ENCODE measurements around the gene PGPEP1. TPM values are rescaled to one million over a fixed set of nuclear protein-coding genes. Genes with fewer than 3 reads are reported as not detected.

Gene PGPEP1, protein sequence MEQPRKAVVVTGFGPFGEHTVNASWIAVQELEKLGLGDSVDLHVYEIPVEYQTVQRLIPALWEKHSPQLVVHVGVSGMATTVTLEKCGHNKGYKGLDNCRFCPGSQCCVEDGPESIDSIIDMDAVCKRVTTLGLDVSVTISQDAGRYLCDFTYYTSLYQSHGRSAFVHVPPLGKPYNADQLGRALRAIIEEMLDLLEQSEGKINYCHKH
- 10 to 100 TPM in 7 of 8 experiments, 1 to 10 TPM in 1; 8.2 to 42.8 (median 17.1) TPM for total RNA-seq

DNA sequence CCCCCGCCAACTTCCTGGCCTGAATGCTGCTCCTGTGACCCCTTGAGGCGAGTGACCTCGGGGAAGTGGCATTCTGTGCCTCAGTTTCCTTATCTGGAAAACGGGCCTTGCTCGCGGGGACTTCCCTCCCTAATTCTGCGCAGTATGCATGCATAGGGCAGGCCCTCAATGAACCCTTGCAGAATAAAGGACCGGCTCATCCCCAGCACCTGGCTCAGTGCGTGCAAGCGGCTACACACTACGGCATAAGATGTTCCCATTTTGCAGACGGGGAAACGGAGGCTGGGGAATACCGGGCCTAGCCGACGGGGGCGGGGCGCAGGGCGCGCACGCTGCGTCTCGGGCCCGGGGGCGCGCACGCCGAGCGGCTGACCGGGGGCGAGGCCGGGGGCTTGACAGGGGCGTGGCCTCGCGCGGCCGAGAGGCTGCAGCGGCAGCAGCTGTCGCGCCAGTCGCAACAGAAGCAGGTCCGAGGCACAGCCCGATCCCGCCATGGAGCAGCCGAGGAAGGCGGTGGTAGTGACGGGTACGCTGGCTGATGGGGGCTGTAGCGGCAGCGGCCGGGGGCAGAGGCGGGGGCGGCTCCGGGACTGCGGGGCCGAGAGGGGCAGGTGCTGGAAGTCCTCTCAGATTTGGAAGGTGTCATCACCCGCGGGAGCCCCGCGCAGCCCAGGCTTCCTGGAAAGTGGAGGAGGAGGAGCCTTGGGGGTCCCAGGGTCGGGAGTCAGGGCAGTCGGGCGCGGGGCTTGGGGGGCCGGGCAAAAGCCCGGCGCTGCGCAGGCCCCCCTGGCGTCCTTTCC lies at the start of gene PGPEP1:
PGPEP1 (plus strand) TSS at position 409 of the 800 bp plus-strand sequence; CDS start at position 493, 84 bp downstream.
- Histone ChIP-seq H3K4me3 (peak within 1 kb of the TSS; percentile 56 to 80 (median 68)), H3K27ac (peak within 1 kb of the TSS; percentile 1 to 70), H3K4me1 (replicated peaks in 1 of 2) (peaks cover 8 to 23% of the 10 kb centered on the region in 2 donors)
- ATAC-seq (replicated peaks in 6 of 8): peak; percentile 55 to 73 (median 64)
- 17 to 55% (median 25%) methylated on average over 1 to 7 of the region's 69 CpGs; no CpG with 5 or more reads in 6 of the 10 experiments for WGBS, 10 experiments
- in situ Hi-C loops (cut with MboI; ENCODE audit: low pct_unique_long_range_greater_than_20kb in 2 of 9, low sequenced_read_pairs in 9 of 9, unreplicated experiment in 9 of 9): no loop called here

GRCh38 chr19:18291019-18291524 lies 49.3 kb upstream of the PGPEP1 start:
- Histone ChIP-seq H3K4me1 (replicated peaks in 1 of 2) (peaks cover 27 to 29% of the 10 kb centered on the region in 2 donors), H3K4me3 (peak overlapping the region; percentile 39 to 50 (median 44)), H3K27ac (peak overlapping the region; percentile 93 to 94)
- in situ Hi-C loops (cut with MboI; ENCODE audit: low pct_unique_long_range_greater_than_20kb in 2 of 9, low sequenced_read_pairs in 9 of 9, unreplicated experiment in 9 of 9): no loop called here
- WGBS, 10 experiments: 84 to 100% methylated on average over 2 to 9 of the region's 21 CpGs; no CpG with 5 or more reads in 8 of the 10 experiments
- ATAC-seq (replicated peaks in 6 of 8): no peak

- H3K4me1 ChIP-seq (replicated peaks in 1 of 2): peaks cover 27 to 29% of the 10 kb centered on the region in 2 donors
- 0 to 7% (median 0%) methylated on average over 2 to 4 of the region's 75 CpGs; no CpG with 5 or more reads in 7 of the 10 experiments for WGBS, 10 experiments
- in situ Hi-C loops (cut with MboI; ENCODE audit: low pct_unique_long_range_greater_than_20kb in 2 of 9, low sequenced_read_pairs in 9 of 9, unreplicated experiment in 9 of 9): no loop called here
- peak overlapping the region; percentile 93 to 94 for H3K27ac ChIP-seq
- ATAC-seq (replicated peaks in 6 of 8): peak; percentile 67 to 75 (median 72)
- H3K4me3 ChIP-seq: peak overlapping the region; percentile 39 to 50 (median 44)
Measured at GRCh38 chr19:18291590-18292461, 48.6 kb upstream of the PGPEP1 start.

DNA sequence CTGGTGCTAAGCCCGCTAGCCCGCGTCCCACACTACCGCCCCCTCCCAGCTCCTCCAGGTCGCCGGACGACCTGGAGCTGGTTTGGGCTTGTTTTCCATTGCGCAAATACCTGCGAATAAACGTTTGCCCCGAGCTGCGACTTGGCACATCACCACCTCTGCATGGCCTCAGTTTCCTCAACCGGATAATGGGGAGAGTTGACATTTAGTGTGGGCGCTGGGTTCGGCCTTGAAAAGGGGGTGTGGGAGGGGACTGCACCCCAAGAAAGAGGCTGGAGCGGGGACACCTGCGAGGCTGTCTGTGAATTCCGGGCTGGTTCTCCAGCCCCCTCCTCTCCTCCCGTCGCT lies 48.0 kb upstream of the PGPEP1 start:
- 0% methylated on average over 6 of the region's 20 CpGs; no CpG with 5 or more reads in 9 of the 10 experiments for WGBS, 10 experiments
- Histone ChIP-seq H3K4me3 (peak overlapping the region; percentile 39 to 50 (median 44)), H3K27ac (peak overlapping the region; percentile 93 to 94), H3K4me1 (replicated peaks in 1 of 2) (peaks cover 27 to 29% of the 10 kb centered on the region in 2 donors)
- in situ Hi-C loops (cut with MboI; ENCODE audit: low pct_unique_long_range_greater_than_20kb in 2 of 9, low sequenced_read_pairs in 9 of 9, unreplicated experiment in 9 of 9): no loop called here
- ATAC-seq (replicated peaks in 6 of 8): peak in 1 of 8 experiments; percentile 36

DNA sequence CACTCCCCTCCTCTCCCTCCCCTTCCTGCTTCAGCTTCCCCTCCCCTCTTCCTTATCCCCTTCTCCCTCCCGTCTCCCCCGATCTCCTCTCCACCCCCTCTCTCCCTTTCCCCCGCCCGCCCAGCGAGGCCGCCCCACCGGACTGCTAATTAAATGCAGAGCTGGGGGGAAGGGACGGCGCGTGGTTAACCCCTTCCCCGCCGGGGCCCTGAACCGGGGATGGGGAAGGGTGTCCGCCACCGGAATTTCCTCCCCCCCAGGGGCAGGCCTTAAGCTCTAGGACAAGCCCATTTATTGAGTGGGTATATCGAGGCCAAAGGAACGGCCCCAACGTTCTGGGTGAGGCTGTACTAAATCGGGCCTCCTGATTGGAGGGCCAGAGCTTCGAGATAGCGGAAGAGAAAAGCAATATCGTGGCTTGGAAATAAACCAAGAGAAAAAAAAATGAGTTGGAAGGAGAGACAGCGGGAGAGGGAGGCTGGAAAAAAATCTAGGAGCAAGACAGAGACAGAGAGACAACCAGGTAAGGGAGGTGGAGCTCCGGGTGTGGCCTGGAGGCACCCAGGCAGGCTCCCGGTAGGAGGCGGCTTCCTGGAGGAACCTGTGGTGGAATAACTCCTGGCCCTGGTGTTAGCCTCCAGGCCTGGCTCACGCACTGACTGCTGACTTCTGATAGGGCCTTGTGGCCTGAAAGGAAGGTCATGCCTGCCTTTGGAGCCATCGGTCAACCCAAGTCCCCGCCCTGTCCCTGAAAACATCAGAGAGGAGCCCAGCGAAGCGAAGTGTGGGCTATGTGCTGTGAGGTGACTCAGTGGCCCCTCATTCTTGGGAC lies 47.4 kb upstream of the PGPEP1 start:
- peak; percentile 15 to 47 (median 36) for ATAC-seq (replicated peaks in 6 of 8)
- H3K27ac ChIP-seq: peak overlapping the region; percentile 93 to 94
- peaks cover 27 to 29% of the 10 kb centered on the region in 2 donors for H3K4me1 ChIP-seq (replicated peaks in 1 of 2)
- in situ Hi-C loops (cut with MboI; ENCODE audit: low pct_unique_long_range_greater_than_20kb in 2 of 9, low sequenced_read_pairs in 9 of 9, unreplicated experiment in 9 of 9): no loop called here
- 0 to 33% (median 15%) methylated on average over 2 to 19 of the region's 31 CpGs; no CpG with 5 or more reads in 2 of the 10 experiments for WGBS, 10 experiments
- peak overlapping the region; percentile 39 to 50 (median 44) for H3K4me3 ChIP-seq

GRCh38 chr19:18293642-18294466 lies 46.5 kb upstream of the PGPEP1 start:
- in situ Hi-C loops (cut with MboI; ENCODE audit: low pct_unique_long_range_greater_than_20kb in 2 of 9, low sequenced_read_pairs in 9 of 9, unreplicated experiment in 9 of 9): no loop called here
- Histone ChIP-seq H3K27ac (peak overlapping the region; percentile 93 to 94), H3K4me1 (replicated peaks in 1 of 2) (peaks cover 27 to 29% of the 10 kb centered on the region in 2 donors), H3K4me3 (no peak overlapping the region)
- 20 to 95% (median 80%) methylated on average over 1 to 12 of the region's 18 CpGs; no CpG with 5 or more reads in 3 of the 10 experiments for WGBS, 10 experiments
- no peak for ATAC-seq (replicated peaks in 6 of 8)

GRCh38 chr19:18294467-18294864 lies 45.9 kb upstream of the PGPEP1 start:
- H3K27ac ChIP-seq: peak overlapping the region; percentile 78 to 82
- in situ Hi-C loops (cut with MboI; ENCODE audit: low pct_unique_long_range_greater_than_20kb in 2 of 9, low sequenced_read_pairs in 9 of 9, unreplicated experiment in 9 of 9): no loop called here
- ATAC-seq (replicated peaks in 6 of 8): peak in 5 of 8 experiments; percentile 45 to 67 (median 55)
- H3K4me1 ChIP-seq (replicated peaks in 1 of 2): peaks cover 27 to 29% of the 10 kb centered on the region in 2 donors
- 24 to 60% methylated on average over 1 to 3 of the region's 9 CpGs; no CpG with 5 or more reads in 8 of the 10 experiments for WGBS, 10 experiments
- no peak overlapping the region for H3K4me3 ChIP-seq

GRCh38 chr19:18295034-18295451 lies 45.4 kb upstream of the PGPEP1 start:
- Histone ChIP-seq H3K4me1 (replicated peaks in 1 of 2) (peaks cover 27 to 29% of the 10 kb centered on the region in 2 donors), H3K27ac (peak overlapping the region in 1 of 2 donors; percentile 82), H3K4me3 (no peak overlapping the region)
- WGBS, 10 experiments: 100% methylated on average over 1 to 2 of the region's 4 CpGs; no CpG with 5 or more reads in 7 of the 10 experiments
- no peak for ATAC-seq (replicated peaks in 6 of 8)
- in situ Hi-C loops (cut with MboI; ENCODE audit: low pct_unique_long_range_greater_than_20kb in 2 of 9, low sequenced_read_pairs in 9 of 9, unreplicated experiment in 9 of 9): no loop called here

- H3K4me1 ChIP-seq (replicated peaks in 1 of 2): peaks cover 20 to 23% of the 10 kb centered on the region in 2 donors
- H3K27ac ChIP-seq: no peak overlapping the region
- WGBS, 10 experiments: 0 to 100% (median 48%) methylated on average over 1 to 3 of the region's 4 CpGs; no CpG with 5 or more reads in 5 of the 10 experiments
- in situ Hi-C loops (cut with MboI; ENCODE audit: low pct_unique_long_range_greater_than_20kb in 2 of 9, low sequenced_read_pairs in 9 of 9, unreplicated experiment in 9 of 9): no loop called here
- H3K4me3 ChIP-seq: no peak overlapping the region
- no peak for ATAC-seq (replicated peaks in 6 of 8)
Measured at GRCh38 chr19:18297308-18297707, 43.1 kb upstream of the PGPEP1 start.

DNA sequence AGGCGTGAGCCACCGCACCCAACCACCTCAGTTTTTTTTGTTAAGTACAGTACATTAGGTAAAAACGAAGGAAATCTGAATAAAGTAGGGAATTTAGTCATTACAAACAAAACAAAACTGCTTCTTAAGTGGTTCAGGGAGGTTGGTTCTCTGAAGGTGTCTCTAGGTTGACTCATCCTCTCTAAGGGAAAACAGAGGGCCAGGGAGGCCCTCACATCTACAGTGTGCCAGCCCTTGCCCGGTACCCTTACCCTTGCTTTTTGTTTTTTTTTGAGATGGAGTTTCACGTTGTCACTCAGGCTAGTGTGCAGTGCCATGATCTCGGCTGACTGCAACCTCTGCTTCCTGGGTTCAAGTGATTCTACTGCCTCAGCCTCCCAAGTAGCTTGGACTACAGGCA lies 41.8 kb upstream of the PGPEP1 start:
- in situ Hi-C loops (cut with MboI; ENCODE audit: low pct_unique_long_range_greater_than_20kb in 2 of 9, low sequenced_read_pairs in 9 of 9, unreplicated experiment in 9 of 9): no loop called here
- WGBS, 10 experiments: 17 to 86% (median 68%) methylated on average over 1 to 4 of the region's 6 CpGs; no CpG with 5 or more reads in 2 of the 10 experiments
- H3K27ac ChIP-seq: no peak overlapping the region
- peaks cover 15 to 17% of the 10 kb centered on the region in 2 donors for H3K4me1 ChIP-seq (replicated peaks in 1 of 2)
- H3K4me3 ChIP-seq: no peak overlapping the region
- ATAC-seq (replicated peaks in 6 of 8): no peak

DNA sequence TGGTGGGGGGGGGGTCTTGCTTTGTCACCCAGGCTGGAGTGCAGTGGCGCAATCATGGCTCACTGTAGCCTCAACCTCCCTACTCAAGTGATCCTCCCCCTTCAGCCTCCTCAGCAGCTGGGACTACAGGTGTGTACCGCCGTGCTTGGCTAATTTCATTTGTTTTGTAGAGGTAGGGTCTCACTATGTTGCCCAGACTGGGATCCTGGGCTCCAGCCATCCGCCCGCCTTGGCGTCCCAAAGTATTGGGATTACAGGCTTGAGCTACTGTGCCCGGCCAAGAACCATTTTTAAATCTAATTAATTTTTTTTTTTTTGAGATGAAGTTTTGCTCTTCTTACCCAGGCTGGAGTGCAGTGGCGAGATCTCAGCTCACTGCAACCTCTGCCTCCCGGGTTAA lies 40.7 kb upstream of the PGPEP1 start:
- in situ Hi-C loops (cut with MboI; ENCODE audit: low pct_unique_long_range_greater_than_20kb in 2 of 9, low sequenced_read_pairs in 9 of 9, unreplicated experiment in 9 of 9): no loop called here
- WGBS, 10 experiments: 71 to 100% (median 95%) methylated on average over 1 to 8 of the region's 9 CpGs; no CpG with 5 or more reads in 4 of the 10 experiments
- ATAC-seq (replicated peaks in 6 of 8): no peak

More for the DNA sequence above, 40.7 kb upstream of the PGPEP1 start:
- H3K27ac ChIP-seq: no peak overlapping the region
- peaks cover 16 to 17% of the 10 kb centered on the region in 2 donors for H3K4me1 ChIP-seq (replicated peaks in 1 of 2)
- no peak overlapping the region for H3K4me3 ChIP-seq

Measured in motor neuron (in vitro differentiated cells).